A673 (cell line): ENCODE measurements around the gene ALDH1L2.

Source experiments
- CTCF ChIP-seq: fragments of 300-800, 200-600 bp; sonication (generic); conservative IDR thresholded peaks from 2 replicates; pipeline ENCODE4 v1.5.1; 2017; ENCODE audit warnings: low read depth, mild to moderate bottlenecking, antibody characterized with exemption, low read length, moderate library complexity, mixed read lengths
- EZH2 ChIP-seq: fragments of 200-600 bp; sonication (generic); IDR thresholded peaks from 2 replicates; pipeline ENCODE4 v1.6.1; 2017; ENCODE audit warnings: borderline replicate concordance, low read depth, mild to moderate bottlenecking, mixed read lengths, antibody characterized with exemption, low read length; ENCODE audit not compliant: poor library complexity, severe bottlenecking

- TF ChIP-seq CTCF (no peak), EZH2 (no peak)
These were observed 5.6 kb upstream of the ALDH1L2 start for GRCh38 chr12:105089817-105090216.
